IPS-NIHi11 (cell line): ENCODE results near the gene LHFPL2.
"Not testable (repeated sequence)": the region's sequence is repeated elsewhere in the genome, so short reads cannot be mapped to it uniquely, and the experiment has no call there.

Experiments
- DNase-seq: peaks from one replicate; pipeline ENCODE4 v3.0.0; 2012; ENCODE audit warnings: mixed read lengths, low spot score

LHFPL2 gene, protein sequence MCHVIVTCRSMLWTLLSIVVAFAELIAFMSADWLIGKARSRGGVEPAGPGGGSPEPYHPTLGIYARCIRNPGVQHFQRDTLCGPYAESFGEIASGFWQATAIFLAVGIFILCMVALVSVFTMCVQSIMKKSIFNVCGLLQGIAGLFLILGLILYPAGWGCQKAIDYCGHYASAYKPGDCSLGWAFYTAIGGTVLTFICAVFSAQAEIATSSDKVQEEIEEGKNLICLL

DNA sequence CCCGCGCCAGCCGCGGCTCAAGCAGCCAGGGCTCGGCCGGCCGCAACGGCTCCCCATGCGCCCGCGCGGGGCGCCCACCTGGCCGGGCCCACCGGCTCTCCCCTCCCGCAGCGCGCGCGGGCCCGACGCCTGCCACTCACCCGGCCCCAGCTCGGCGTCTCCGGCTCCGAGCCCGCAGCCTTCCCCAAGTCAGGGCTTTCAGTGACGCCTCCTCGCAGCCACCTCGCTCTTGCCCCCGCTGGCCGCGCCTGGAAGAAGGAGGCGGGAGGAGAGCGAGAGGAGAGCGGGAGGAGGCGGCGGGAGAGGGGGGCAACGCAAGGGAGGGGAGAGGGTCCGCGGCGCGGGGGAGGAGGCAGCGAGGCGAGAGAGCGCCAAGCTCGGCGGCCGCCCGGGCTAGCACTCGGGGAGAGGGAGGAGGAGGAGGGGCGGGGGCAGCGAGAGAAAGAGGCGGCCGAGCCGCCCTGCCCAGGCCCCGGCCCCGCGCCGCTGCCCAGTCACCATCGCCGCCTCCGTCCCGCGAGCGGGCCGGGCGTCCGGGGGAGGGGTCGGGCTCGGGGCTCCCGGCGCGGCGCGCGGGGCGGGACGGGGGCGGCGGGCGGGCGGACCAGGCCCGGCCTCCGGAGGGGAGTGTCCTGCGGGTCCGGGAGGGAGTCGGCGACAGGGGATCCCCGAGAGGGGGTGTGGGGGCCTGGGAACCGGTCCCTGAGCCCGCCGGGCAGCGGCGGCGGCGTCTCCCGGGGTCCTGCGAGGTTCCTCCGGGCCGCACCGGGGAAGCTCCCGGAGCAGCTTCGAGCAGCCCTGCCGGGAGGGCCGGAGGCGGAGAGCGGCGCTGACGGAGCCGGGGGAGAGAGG lies at the start of gene LHFPL2:
Gene LHFPL2 (minus strand): TSS at position 414 of the 852 bp plus-strand sequence. CDS start 138,559 bp downstream, outside the sequence.
- peak; percentile 88 for DNase-seq

DNA sequence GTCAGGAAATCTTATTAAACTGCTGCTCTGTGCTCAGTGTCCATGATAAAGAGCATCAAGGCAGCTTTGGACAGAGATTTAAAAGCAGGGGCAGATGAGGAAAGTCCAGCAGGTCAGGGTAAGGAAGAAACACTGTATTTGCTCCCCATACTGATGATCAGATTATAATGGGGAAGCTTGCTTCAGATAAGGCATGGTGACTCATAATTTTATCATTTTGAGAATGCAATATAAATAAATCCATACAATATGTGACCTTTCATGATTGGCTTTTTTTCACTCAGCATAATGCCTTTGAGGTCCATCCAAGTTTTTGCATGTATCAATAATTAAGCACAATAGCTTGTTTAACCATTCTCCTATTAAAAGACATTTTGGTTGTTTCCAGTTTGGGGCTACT lies 48.1 kb upstream of the LHFPL2 start:
- DNase-seq: no peak

DNA sequence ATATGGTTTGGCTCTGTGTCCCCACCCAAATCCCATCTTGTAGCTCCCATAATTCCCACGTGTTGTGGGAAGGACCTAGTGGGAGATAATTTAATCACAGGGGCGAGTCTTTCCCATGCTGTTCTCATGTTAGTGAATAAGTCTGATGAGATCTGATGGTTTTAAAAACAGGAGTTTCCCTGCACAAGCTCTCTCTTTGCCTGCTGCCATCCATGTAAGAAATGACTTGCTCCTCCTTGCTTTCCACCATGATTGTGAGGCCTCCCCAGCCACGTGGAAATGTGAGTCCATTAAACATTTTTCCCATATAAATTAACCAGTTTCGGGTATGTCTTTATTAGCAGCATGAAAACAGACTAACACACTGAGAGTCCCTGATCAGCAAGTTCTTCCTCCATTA lies 47.5 kb upstream of the LHFPL2 start:
- not testable (repeated sequence) for DNase-seq

DNA sequence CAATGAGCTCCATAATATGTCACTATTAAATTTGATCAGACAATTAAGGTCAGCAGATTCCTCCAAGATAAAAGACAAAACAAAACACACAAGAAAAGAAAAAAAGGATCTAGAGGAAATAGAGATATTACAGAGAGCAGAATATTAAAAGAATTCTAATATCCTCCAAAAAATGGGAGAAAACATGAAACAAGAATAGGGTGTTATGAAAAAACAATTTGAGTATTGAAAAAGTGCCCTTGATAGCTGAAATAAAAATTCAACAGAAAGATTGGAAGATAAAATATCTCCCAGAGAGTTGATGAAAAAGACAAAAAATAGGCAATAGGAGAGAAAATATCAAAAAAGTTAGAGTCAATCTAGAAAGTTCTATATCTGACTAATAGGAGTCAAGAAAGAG lies 44.8 kb upstream of the LHFPL2 start:
- DNase-seq: no peak

DNA sequence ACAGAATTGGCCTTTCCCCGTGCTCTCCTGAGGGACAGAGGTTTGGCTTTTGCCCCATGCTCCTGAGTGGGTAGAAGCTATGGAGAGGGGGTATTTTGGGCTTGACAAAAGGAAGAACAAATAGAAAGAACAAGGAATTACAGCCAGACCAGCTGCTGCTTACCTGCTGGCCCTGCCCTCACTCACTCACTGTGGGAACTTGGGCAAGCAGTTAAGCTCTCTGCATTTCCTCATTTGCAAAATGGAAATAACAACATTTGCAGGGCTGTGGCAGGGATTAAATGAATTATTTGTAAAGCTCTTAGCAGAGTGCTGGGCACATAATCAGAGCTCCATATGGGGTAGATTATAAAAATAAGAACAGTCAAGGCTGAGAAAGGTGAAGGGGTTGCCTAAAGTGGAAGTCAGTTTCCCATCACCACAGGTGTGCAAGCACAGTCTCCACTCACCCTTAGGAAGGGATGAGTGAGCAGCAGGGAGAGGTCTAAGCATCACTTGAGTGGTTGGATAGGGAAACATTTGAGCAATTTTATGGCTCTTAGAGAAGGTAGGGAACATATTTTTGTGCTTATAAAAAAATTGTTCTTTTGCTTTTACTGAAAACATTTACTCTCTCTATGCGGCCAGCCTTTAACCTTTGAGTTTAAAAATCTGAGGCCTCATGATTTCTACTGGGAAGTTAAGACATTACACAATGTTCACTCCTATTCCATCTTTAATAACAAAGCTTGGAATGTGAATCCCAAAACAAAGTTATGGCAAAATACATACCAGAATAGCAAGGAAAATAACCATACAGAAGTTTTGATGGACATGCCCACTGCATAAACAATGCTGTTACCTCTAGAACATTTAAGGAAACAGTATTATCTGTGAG lies 42.8 kb upstream of the LHFPL2 start:
- DNase-seq: no peak

DNA sequence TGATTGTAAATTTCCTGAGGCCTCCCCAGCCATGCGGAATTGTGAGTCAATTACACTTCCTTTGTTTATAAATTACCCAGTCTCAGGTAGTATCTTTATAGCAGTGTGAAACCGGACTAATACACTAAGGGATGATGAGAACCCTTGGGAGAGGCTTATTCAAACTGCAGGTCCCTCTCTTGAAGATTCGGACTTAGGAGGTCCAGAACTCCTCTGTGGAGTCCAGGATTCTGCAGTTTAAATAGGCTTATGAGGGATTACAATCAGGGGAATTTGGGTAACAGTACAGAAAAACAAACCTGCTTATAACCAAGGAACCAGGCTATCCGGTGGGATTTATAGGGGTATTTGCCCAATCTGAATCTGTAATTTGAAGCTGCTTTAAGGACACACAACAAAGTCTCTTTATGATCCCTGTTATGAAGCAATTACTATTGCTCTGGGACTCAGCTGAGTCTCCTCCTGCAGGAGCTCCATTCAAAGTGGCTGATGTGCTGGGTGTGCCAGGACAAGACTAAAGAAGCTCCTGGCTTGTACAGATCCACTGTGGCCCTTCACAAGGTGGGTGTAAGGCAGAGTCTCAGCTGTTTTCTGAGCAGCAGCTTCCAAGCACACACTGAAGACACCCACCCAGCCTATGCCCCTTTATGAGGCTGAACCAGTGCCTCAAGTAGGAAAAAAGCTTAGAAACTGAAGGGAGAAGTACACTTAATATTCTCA lies 41.8 kb upstream of the LHFPL2 start:
- DNase-seq: no peak

DNA sequence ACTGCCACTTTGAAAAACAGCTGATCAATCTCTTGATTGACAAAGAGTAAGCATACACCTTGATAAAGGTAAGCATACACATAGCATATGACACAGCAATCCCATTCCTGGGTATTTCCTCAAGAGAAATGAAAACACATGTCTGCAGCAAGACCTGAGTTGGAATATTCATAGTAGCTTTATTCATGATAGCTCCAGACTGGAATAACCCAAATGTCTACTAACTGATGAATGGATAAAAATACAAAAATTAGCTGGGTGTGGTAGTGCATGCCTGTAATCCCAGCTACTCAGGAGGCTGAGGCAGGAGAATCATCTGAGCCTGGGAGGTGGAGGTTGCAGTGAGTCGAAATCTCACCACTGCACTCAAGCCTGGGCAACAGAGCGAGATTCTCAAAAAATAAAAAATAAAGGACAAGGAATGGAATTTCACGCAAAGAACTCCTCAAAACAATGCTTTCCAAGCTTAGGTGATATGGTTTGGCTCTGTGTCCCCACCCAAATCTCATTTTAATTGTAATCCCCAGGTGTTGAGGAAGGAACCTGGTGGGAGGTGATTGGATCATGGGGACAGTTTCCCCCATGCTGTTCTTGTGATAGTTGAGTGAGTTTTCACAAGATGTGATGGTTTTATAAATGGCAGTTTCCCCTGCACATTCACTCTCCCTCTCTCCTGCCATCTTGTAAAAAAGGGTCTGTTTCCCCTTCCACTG lies 41.1 kb upstream of the LHFPL2 start:
- no peak for DNase-seq

DNA sequence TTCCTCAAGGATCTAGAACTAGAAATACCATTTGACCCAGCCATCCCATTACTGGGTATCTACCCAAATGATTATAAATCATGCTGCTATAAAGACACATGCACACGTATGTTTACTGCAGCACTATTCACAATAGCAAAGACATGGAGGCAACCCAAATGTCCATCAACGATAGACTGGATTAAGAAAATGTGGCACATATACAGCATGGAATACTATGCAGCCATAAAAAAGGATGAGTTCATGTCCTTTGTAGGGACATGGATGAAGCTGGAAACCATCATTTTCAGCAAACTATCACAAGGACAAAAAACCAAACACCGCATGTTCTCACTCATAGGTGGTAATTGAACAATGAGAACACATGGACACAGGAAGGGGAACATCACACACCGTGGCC lies 38.9 kb upstream of the LHFPL2 start:
- not testable (repeated sequence) for DNase-seq

DNA sequence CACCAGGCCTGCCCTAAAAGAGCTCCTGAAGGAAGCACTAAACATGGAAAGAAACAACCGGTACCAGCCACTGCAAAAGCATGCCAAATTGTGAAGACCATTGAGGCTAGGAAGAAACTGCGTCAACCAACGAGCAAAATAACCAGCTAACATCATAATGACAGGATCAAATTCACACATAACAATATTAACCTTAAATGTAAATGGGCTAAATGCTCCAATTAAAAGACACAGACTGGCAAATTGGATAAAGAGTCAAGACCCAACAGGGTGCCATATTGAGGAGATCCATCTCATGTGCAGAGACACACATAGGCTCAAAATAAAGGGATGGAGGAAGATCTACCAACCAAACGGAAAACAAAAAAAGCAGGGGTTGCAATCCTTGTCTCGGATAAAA lies 35.3 kb upstream of the LHFPL2 start:
- DNase-seq: not testable (repeated sequence)

DNA sequence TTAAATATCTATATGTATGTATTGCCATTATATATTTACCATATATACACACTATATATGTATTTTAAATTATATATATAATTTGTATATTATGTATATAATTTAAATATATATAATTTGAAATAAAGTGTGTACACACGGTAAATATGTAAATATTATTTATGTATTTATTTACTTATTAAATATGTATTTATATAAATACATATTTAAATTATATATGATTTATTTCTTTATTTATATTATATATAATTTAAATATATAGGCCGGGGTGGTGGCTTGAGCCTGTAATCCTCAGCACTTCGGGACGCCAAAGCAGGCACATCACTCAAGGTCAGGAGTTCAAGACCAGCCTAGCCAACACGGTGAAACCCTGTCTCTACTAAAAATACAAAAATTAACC lies 31.3 kb upstream of the LHFPL2 start:
- DNase-seq: no peak

DNA sequence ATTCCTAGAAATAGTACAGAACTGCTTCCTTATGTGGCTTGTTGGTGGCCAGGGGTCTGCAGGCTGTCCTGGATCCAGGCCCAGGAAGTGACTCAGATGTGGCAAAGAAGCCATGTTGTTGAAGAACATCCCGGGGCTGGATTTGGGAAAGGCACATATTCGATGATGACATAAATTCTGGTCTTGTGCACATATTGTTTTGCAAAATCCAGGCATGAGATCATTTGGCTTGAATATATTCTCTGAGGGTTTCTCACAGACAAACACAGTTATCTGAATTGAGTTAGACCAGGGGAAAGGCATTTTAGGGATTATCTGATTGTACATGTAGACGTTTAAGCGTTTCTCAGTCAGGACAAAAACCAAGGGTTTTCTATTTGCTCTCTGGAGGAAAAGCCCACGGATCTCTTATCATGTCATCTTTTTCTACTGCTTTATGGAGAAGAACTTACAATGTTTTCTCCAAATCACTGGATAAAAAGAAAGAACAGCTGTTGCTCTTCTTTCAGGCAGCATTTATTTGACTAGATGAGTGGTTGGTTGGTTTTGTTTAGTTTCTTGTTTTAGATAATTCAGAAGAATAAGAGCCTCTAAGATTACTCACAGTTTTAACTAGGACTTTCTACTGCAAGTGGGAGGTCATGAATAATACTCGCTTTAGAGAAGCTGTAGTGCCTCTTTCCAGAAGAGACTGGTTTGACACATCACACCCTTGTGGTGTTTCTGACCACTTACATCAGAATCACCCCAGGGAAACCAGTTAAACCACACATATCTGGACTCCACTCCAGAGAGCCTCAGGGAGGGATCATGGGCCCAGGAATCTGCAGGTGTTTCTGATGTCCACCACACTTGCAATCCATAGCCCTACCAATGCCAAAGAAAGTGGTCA lies 29.5 kb upstream of the LHFPL2 start:
- no peak for DNase-seq

DNA sequence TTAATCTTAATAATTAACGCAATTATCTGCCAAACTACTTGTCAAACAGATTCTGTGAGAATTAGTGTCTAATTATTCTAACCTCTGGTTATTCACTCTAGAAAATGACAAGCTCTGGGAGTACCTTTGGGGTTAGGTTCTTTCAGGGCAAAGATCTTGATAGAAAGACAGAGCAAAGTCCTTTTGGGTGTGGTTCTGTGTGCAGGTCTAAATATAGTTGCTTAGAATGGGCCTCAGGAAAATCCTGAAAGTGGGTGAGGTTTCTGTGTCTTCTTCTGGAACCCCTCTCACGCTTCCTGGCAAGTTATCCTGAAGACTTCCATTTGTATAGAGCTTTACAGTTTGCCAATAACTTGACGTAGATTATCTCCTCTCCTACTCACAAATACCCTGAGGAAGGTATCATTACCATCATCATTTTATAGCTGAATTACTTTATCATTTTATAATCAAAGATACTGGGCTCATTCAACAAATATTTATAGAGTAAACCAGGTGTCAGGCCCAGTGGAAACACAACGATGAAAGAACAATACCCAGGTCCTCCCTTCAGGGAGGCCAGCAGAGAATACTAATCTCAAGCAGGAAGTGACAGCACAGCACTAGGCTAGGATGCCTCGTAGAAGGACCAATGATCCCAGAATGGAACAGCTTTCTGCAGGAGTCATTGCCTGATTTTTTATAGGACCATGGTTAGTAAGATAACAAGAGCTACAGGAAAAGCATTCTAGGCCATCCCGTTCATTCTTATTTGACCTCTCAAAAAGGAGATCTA lies 27.6 kb upstream of the LHFPL2 start:
- DNase-seq: no peak

DNA sequence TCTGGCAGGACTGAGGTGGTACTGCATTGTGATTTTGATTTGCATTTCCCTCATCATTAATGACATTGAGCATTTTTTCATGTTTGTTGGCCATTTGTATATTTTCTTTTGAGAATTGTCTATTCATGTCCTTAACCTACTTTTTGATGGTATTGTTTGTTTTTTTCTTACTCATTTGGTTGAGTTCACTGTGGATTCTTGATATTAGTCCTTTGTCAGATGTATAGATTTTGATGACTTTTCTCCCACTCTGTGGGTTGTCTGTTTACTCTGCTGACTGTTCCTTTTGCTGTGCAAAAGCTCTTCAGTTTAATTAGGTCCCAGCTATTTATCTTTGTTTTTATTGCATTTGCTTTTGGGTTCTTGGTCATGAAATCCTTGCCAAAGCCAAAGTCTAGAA lies 25.3 kb upstream of the LHFPL2 start:
- not testable (repeated sequence) for DNase-seq

DNA sequence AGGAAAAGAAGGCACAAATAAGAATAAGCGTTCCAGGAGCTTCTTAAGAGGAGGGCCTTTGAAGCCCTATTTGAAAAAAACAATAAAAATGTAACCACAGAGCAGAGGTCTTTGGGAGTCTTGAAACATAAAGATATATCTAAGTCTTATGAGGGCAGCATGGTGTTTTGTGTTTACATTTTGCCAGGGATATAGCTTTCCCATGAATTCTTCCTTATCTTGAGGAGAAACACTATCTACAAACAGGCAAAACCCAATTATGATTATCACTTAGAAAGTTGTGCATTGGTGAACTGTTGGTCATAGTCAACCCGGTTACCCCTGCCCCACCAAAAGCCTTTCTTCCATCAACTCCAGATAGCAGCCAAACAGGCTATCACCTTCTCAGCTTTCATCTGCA lies 23.6 kb upstream of the LHFPL2 start:
- DNase-seq: no peak

DNA sequence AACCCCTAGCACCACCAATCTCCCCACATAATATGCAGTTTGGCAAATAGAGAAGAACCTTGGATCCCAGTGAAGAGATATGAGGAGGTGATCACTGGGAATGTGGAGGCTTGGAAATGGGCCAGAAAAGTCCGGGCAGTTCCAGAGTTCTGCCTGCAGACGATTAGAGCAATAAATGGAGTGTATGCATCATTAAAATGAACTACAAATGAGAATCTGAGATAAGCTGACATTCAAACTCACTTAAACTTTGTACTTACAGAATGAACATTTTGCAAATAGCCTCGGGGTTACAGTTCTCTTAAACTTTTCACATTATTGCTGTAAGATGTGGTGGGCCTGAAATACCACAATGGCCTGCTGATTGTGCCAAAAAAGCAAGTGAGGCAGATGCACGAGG lies 23.0 kb upstream of the LHFPL2 start:
- DNase-seq: no peak

DNA sequence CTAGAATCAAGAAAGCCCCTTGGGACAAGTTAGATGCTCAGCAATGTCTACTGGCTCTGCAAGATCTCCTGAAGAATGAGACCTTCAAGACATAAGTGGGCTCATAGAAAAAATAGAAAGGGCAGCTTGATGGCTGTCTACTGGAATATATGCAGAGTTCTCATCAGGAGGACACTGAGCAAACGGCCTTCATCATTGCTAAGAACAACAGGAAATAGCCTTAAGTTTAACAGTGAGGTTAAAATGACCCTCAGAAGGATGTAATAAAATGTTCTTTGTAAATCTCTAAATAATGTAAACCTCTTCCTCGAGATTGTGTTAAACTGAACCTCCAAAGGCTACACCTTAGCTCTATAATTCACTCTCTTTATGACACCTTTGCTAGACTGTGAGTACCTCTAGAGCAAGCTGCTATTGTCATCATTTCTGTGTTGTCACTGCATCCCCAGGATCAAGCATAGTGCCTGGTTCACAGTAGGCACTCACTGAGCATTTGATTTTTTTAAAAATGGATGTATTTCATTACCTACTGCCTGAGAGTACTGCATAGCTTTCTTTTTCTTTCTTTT lies 22.2 kb upstream of the LHFPL2 start:
- DNase-seq: no peak

DNA sequence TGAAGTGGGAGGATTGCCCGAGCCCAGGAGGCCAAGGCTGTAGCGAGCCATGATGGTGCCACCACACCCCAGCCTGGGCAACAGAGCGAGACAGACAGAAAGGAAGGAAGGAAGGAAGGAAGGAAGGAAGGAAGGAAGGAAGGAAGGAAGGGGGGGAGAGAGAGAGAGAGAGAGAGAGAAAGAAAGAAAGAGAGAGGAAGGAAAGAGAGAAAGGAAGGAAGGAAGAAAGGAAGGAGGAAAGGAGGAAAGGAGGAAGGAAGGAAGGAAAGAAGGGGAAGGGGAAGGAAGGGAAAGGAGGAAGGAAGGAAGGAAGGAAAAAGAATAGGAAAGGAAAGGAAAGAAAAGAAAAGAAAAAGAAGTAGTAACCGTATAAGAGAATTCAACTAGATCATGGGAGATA lies 20.8 kb upstream of the LHFPL2 start:
- DNase-seq: no peak

DNA sequence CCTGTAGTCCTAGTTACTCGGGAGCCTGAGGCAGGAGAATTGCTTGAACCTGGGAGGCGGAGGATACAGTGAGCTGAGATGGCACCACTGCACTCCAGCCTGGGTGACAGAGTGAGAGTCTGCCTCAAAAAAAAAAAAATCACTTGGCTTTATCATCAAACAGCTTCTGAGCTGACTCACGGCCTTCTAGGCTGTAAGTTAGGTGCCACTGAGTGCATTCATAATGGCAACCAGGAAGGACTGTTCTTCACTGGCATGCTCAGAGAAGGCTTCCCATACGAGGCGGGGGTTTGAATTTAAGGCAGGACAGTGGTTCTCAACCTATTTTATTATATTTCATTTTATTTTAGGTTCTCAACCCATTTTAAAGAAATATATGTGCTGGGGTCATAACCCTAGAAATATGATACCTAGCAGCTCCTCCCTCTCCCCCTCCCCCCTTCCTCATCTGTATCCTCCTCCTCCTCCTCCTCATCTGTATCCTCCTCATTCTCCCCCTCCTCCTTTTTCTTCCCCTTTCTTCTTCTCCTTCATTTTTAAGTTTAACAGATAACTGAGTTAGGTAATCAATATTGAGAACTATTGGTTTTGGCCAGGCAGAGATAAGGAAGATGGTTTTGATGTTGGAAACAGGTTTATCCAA lies 19.0 kb upstream of the LHFPL2 start:
- no peak for DNase-seq

DNA sequence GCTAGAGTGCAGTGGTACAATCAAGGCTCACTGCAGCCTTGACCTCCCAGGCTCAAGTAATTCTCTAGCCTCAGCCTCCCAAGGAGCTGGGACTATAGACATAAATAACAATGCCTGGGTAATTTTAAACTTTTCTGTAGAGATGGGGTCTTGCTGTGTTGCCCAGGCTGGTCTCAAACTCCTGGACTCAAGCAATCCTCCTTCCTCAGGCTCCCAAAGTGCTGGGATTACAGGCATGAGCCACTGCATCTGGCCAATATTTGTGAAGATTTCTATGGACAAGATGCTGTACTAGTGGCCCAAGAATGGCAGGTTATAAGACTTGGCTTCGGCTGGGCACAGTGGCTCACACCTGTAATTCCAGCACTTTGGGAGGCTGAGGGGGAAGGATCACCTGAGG lies 18.4 kb upstream of the LHFPL2 start:
- DNase-seq: not testable (repeated sequence)
